A549 (cell line): ENCODE results near the gene NPRL2. TPM values are rescaled to one million over a fixed set of nuclear protein-coding genes. Genes with fewer than 3 reads are reported as not detected.
A peak's percentile ranks its signal among the peaks of the same experiment; 100 is the strongest.

Experiments
- ATAC-seq, 2 experiments: fragments of 200-7000 bp in 1 of 2; fragments of >200 bp in 1 of 2; cut with Nextera tagmentation in 1 of 2; cut with Tn5 transposase in 1 of 2; 3 replicates each; pipeline versions ENCODE4 v1.8.0 to v1.9.1; 2018 to 2020; ENCODE audit warnings: mild to moderate bottlenecking in 1 of 2, moderate library complexity in 1 of 2
- CTCF ChIA-PET: fragments of 300-600 bp; sonication (Branson Sonifier 250); formaldehyde crosslinking; extraction: SDS; loops from one replicate; lab custom pipeline; 2021; ENCODE audit warnings: antibody characterized with exemption, inconsistent platforms; lab: Yijun Ruan, JAX
- POLR2A ChIA-PET: fragments of 350-600 bp; formaldehyde crosslinking; extraction: SDS; loops from one replicate; lab custom pipeline; 2021; ENCODE audit warnings: antibody characterized with exemption, inconsistent platforms; lab: Yijun Ruan, JAX
- DNase-seq, 2 experiments: peaks; one replicate each; pipeline versions ENCODE4 v3.0.0 to v3.0.0-alpha.2; 2011 to 2016; ENCODE audit warnings: low read depth in 1 of 2, low spot score in 1 of 2
- FAIRE-seq: peaks from 2 replicates; lab custom pipeline; 2011; peaks lifted over from hg19 to GRCh38; lab: Jason Lieb, UNC
- H3K27ac ChIP-seq, 2 experiments: fragments of >200 bp; sonication (Bioruptor Twin); formaldehyde crosslinking; 3 replicates each; pipeline ENCODE4 v1.5.1; 2016 to 2017
- H3K4me1 ChIP-seq: fragments of >200 bp; sonication (Bioruptor Twin); formaldehyde crosslinking; 3 replicates; pipeline ENCODE4 v1.6.1; 2016
- H3K4me2 ChIP-seq: fragments of >200 bp; sonication (Bioruptor Twin); formaldehyde crosslinking; 3 replicates; pipeline ENCODE4 v1.6.1; 2016
- H3K4me3 ChIP-seq: fragments of >200 bp; sonication (Bioruptor Twin); formaldehyde crosslinking; 3 replicates; pipeline ENCODE4 v1.5.1; 2016
- H3K9me3 ChIP-seq: fragments of >200 bp; sonication (Bioruptor Twin); formaldehyde crosslinking; 3 replicates; pipeline ENCODE4 v1.6.1; 2016
- BCL3 ChIP-seq: fragments of >200 bp; sonication (Bioruptor Twin); formaldehyde crosslinking; IDR thresholded peaks from 3 replicates; pipeline ENCODE4 v1.6.1; 2016
- CBX2 ChIP-seq: fragments of 200-600 bp; sonication (generic); IDR thresholded peaks from 2 replicates; pipeline ENCODE4 v1.6.1; 2016; ENCODE audit warnings: low read depth, mild to moderate bottlenecking, borderline replicate concordance
- CBX8 ChIP-seq: fragments of 200-600 bp; sonication (generic); IDR thresholded peaks from 2 replicates; pipeline ENCODE4 v1.6.1; 2016
- CEBPB ChIP-seq, 2 experiments: fragments of >200 bp in 1 of 2; sonication (Bioruptor Twin) in 1 of 2; formaldehyde crosslinking in 1 of 2; IDR thresholded peaks; 2 replicates each; pipeline ENCODE4 v1.6.1; 2012 to 2016
- CHD2 ChIP-seq: fragments of 150-350 bp; IDR thresholded peaks from 2 replicates; pipeline ENCODE4 v1.6.1; 2014; ENCODE audit warnings: low read length; ENCODE audit not compliant: partially characterized antibody
- E2F6 ChIP-seq: IDR thresholded peaks from 2 replicates; pipeline ENCODE4 v1.6.1; 2012; ENCODE audit warnings: low read depth, borderline replicate concordance
- FOXS1 ChIP-seq: fragments of 250-450 bp; sonication (Bioruptor Pico); IDR thresholded peaks from 2 replicates; pipeline ENCODE4 v1.5.0; 2020; ENCODE audit warnings: mild to moderate bottlenecking, moderate library complexity
- HDAC2 ChIP-seq: fragments of 200-600 bp; sonication (generic); IDR thresholded peaks from 2 replicates; pipeline ENCODE4 v1.6.1; 2016
- HOXA7 ChIP-seq: fragments of 250-450 bp; sonication (Bioruptor Pico); IDR thresholded peaks from 2 replicates; pipeline ENCODE4 v1.5.0; 2020; ENCODE audit warnings: mild to moderate bottlenecking, moderate library complexity
- JUN ChIP-seq, 2 experiments: fragments of >200 bp; sonication (Bioruptor Twin); formaldehyde crosslinking; IDR thresholded peaks; 2 replicates in 1 of 2; 3 replicates in 1 of 2; pipeline ENCODE4 v1.6.1; 2016 to 2017
- JUNB ChIP-seq: fragments of >200 bp; sonication (Bioruptor Twin); formaldehyde crosslinking; IDR thresholded peaks from 2 replicates; pipeline ENCODE4 v1.6.1; 2016
- KDM1A ChIP-seq: fragments of 200-600 bp; sonication (generic); IDR thresholded peaks from 2 replicates; pipeline ENCODE4 v1.6.1; 2016; ENCODE audit warnings: low read depth, mild to moderate bottlenecking
- MYC ChIP-seq: IDR thresholded peaks from 2 replicates; pipeline ENCODE4 v1.6.1; 2012; ENCODE audit warnings: mild to moderate bottlenecking, inconsistent platforms, low read length, improper control_type of control experiment, borderline replicate concordance
- NR3C1 ChIP-seq: fragments of >200 bp; sonication (Bioruptor Twin); formaldehyde crosslinking; IDR thresholded peaks from 3 replicates; pipeline ENCODE4 v1.6.1; 2017
- PHF8 ChIP-seq: fragments of 200-600 bp; sonication (generic); IDR thresholded peaks from 2 replicates; pipeline ENCODE4 v1.6.1; 2016; ENCODE audit warnings: low read depth, mild to moderate bottlenecking, antibody characterized with exemption, moderate library complexity, borderline replicate concordance
- POLR2AphosphoS2 ChIP-seq: conservative IDR thresholded peaks from 2 replicates; pipeline ENCODE4 v1.6.1; 2012; ENCODE audit warnings: low read length, improper control_type of control experiment, inconsistent platforms
- RARB ChIP-seq: fragments of 250-450 bp; sonication (Bioruptor Pico); IDR thresholded peaks from 2 replicates; pipeline ENCODE4 v1.8.0; 2021; ENCODE audit warnings: mild to moderate bottlenecking, moderate library complexity
- REST ChIP-seq: fragments of 200-600 bp; sonication (generic); IDR thresholded peaks from 2 replicates; pipeline ENCODE4 v1.6.1; 2016; ENCODE audit warnings: antibody characterized with exemption, mild to moderate bottlenecking, moderate library complexity
- RFX5 ChIP-seq: fragments of 450-650 bp; IDR thresholded peaks from 2 replicates; pipeline ENCODE4 v1.7.1; 2014; ENCODE audit warnings: antibody characterized with exemption, mild to moderate bottlenecking, moderate library complexity
- SMC3 ChIP-seq: fragments of >200 bp; sonication (Bioruptor Twin); formaldehyde crosslinking; IDR thresholded peaks from 3 replicates; pipeline ENCODE4 v1.6.1; 2018; ENCODE audit warnings: inconsistent platforms
- ZC3H11A ChIP-seq: fragments of 450-650 bp; IDR thresholded peaks from 2 replicates; pipeline ENCODE4 v1.6.1; 2014; ENCODE audit warnings: antibody characterized with exemption, mild to moderate bottlenecking
- ZFP36 ChIP-seq: fragments of 450-650 bp; IDR thresholded peaks from 2 replicates; pipeline ENCODE4 v1.6.1; 2014; ENCODE audit warnings: borderline replicate concordance; ENCODE audit not compliant: partially characterized antibody
- ZNF302 ChIP-seq: fragments of 250-450 bp; sonication (Bioruptor Pico); IDR thresholded peaks from 2 replicates; pipeline ENCODE4 v1.9.0; 2021; ENCODE audit warnings: inconsistent platforms, mild to moderate bottlenecking, moderate library complexity
- WGBS: methylation state at CpG from one replicate; pipeline ENCODE4 v1.1.6; 2017; ENCODE audit errors: missing lambda C conversion rate; 5-methylcytosine and 5-hydroxymethylcytosine counted together
- polyA plus RNA-seq, 4 experiments: library from polyadenylated mRNA; depleted of rRNA in 3 of 4; stranded (reverse); fragments of >200 nt; fragmentation: RNase III in 1 of 4; extraction: RNeasy Plus Mini Kit Qiagen cat#74134 plus additional on column Dnase treatment in 1 of 4; gene quantifications; 2 replicates in 3 of 4; 3 replicates in 1 of 4; pipeline ENCODE4 v1.2.3, GENCODE V29; 2011 to 2017

NPRL2 gene
- polyA plus RNA-seq, 2 of the 4 experiments (the other 2 are of a cell fraction), result 19.5 to 19.9 TPM

GRCh38 chr3:50355829-50356552 lies 5.4 kb upstream of the NPRL2 start:
- TF ChIP-seq KDM1A (no peak), RFX5 (no peak), BCL3 (no peak), ZC3H11A (no peak), CHD2 (no peak), JUN (IDR thresholded peaks at IDR 0.05) (no peak)
- FAIRE-seq (no peak), ATAC-seq (no peak), DNase-seq (no peak)
- no peak overlapping the region for H3K27ac ChIP-seq
- 84% methylated on average over 4 of the region's 5 CpGs for WGBS
- ChIA-PET CTCF (interaction anchor here (0.6 to 2.6 kb wide), 6 partner anchors 9 to 216 kb away, joined by 3 to 16 read pairs (median 4); no protein-coding TSS in a partner anchor), POLR2A (no interaction called here)
- 0 out of 3 replicates have a peak overlapping the region, but pooled peaks have one; percentile 95 for H3K4me2 ChIP-seq
- H3K4me3 ChIP-seq, result no peak overlapping the region
- H3K4me1 ChIP-seq, result peaks cover 41% of the 10 kb centered on the region
- H3K9me3 ChIP-seq, result no peaks in the 10 kb centered on the region

GRCh38 chr3:50354850-50355249 lies 4.3 kb upstream of the NPRL2 start:
- FAIRE-seq (no peak), DNase-seq (no peak), ATAC-seq (no peak)
- H3K4me3 ChIP-seq, result no peak overlapping the region
- ChIA-PET CTCF (interaction anchor here (0.8 to 1.7 kb wide), 3 partner anchors 16 to 197 kb away, joined by 3 to 4 read pairs (median 3); no protein-coding TSS in a partner anchor), POLR2A (no interaction called here)
- no peaks in the 10 kb centered on the region for H3K9me3 ChIP-seq
- H3K4me1 ChIP-seq, result peaks cover 43% of the 10 kb centered on the region
- 92% methylated on average over 3 of the region's 7 CpGs for WGBS
- no peak overlapping the region for H3K27ac ChIP-seq
- H3K4me2 ChIP-seq, result no peak overlapping the region
- TF ChIP-seq SMC3, result no peak
- TF ChIP-seq ZFP36, result no peak
- TF ChIP-seq BCL3, result no peak
- TF ChIP-seq PHF8, result no peak
- TF ChIP-seq HOXA7 (CRISPR knock-in tag), result no peak

- 97% methylated on average over 5 of the region's 5 CpGs for WGBS
- Histone ChIP-seq H3K27ac (no peak overlapping the region), H3K4me1 (peaks cover 47% of the 10 kb centered on the region), H3K4me3 (no peak overlapping the region), H3K9me3 (no peaks in the 10 kb centered on the region), H3K4me2 (no peak overlapping the region)
- CTCF ChIA-PET, result interaction anchor here (0.8 to 1.7 kb wide), 4 partner anchors 16 to 197 kb away, joined by 3 to 4 read pairs (median 3); no protein-coding TSS in a partner anchor
- no peak for ATAC-seq
- POLR2A ChIA-PET, result no interaction called here
- TF ChIP-seq ZC3H11A (no peak), CBX8 (no peak), POLR2AphosphoS2 (no peak), RARB (CRISPR knock-in tag) (no peak), JUN (IDR thresholded peaks at IDR 0.05) (no peak), MYC (no peak), NR3C1 (no peak), CBX2 (no peak), ZFP36 (no peak), REST (no peak), ZNF302 (CRISPR knock-in tag) (no peak), HDAC2 (no peak), CEBPB (IDR thresholded peaks at IDR 0.05) (no peak), BCL3 (no peak), JUNB (no peak), FOXS1 (no peak), E2F6 (no peak)
- no peak for FAIRE-seq
- no peak for DNase-seq
Measured at GRCh38 chr3:50354186-50354764, 3.7 kb upstream of the NPRL2 start.
